Activated CD8-positive, alpha-beta T cell treated with anti-CD3 and anti-CD28 coated beads, Interleukin-2, amount 10 ng/mL, durations not matched to agents 7 days and 5 days (primary cell): ENCODE results near the gene SALL2. TPM values are rescaled to one million over a fixed set of nuclear protein-coding genes. Genes with fewer than 3 reads are reported as not detected.
A peak's percentile ranks its signal among the peaks of the same experiment; 100 is the strongest.

Source experiments
- ATAC-seq: fragments of 150-1000 bp; cut with Tn5 transposase; one replicate; pipeline ENCODE4 v1.10.0; 2021; ENCODE audit warnings: moderate library complexity
- CTCF ChIA-PET: fragments of 350-600 bp; sonication (Branson Sonifier 250); formaldehyde crosslinking; loops from one replicate; lab custom pipeline; 2021; ENCODE audit warnings: antibody characterized with exemption; lab: Charles Lee
- POLR2A ChIA-PET: fragments of 350-600 bp; sonication (Branson Sonifier 250); formaldehyde crosslinking; loops from one replicate; lab custom pipeline; 2021; ENCODE audit warnings: antibody characterized with exemption; lab: Charles Lee
- DNase-seq: peaks from one replicate; pipeline ENCODE4 v3.0.0-alpha.2; 2020
- H3K27ac Mint-ChIP-seq: one replicate; pipeline ENCODE4 v1.8.0; 2021; ENCODE audit warnings: mild to moderate bottlenecking, mixed read lengths
- H3K27me3 Mint-ChIP-seq: one replicate; pipeline ENCODE4 v1.8.0; 2021; ENCODE audit warnings: low read depth, mixed read lengths
- H3K36me3 Mint-ChIP-seq: one replicate; pipeline ENCODE4 v1.8.0; 2021; ENCODE audit warnings: low read depth, mixed read lengths
- H3K4me1 Mint-ChIP-seq: one replicate; pipeline ENCODE4 v1.8.0; 2021; ENCODE audit warnings: low read depth, mixed read lengths
- H3K4me3 Mint-ChIP-seq: one replicate; pipeline ENCODE4 v1.8.0; 2021; ENCODE audit warnings: mild to moderate bottlenecking, mixed read lengths
- H3K9me3 Mint-ChIP-seq: one replicate; pipeline ENCODE4 v1.8.0; 2022; ENCODE audit warnings: mixed read lengths; ENCODE audit not compliant: insufficient read depth
- total RNA-seq, 2 experiments: library from RNA; stranded (reverse); gene quantifications; one replicate each; pipeline ENCODE4 v1.2.3, GENCODE V29; 2021

SALL2 gene
- total RNA-seq, 2 experiments from 2014 or later, result 1.9 to 2.0 TPM

GRCh38 chr14:21526672-21527317, 649 bp upstream of the SALL2 start:
- DNase-seq (no peak), ATAC-seq (no peak)
- POLR2A ChIA-PET, result interaction anchor here (1.2 to 1.5 kb wide), 3 partner anchors 16 to 70 kb away, joined by 4 to 21 read pairs (median 4); partner anchors contain the start of gene METTL3
- Mint-ChIP-seq H3K36me3 (no peaks in the 10 kb centered on the region), H3K27ac (no peak overlapping the region), H3K27me3 (peaks cover 7% of the 10 kb centered on the region), H3K9me3 (no peaks in the 10 kb centered on the region), H3K4me3 (peak overlapping the region; percentile 72), H3K4me1 (peaks cover 17% of the 10 kb centered on the region)
- CTCF ChIA-PET, result interaction anchor here (0.8 to 3.9 kb wide), 9 partner anchors 10 to 99 kb away, joined by 3 to 33 read pairs (median 3); partner anchors contain the start of genes CHD8, METTL3 and TOX4

- Mint-ChIP-seq H3K4me3 (peak overlapping the region; percentile 72), H3K27ac (peak overlapping the region; percentile 13), H3K9me3 (no peaks in the 10 kb centered on the region), H3K36me3 (no peaks in the 10 kb centered on the region), H3K4me1 (peaks cover 18% of the 10 kb centered on the region), H3K27me3 (peaks cover 7% of the 10 kb centered on the region)
- DNase-seq (no peak), ATAC-seq (no peak)
- POLR2A ChIA-PET, result interaction anchor here (0.7 to 1.5 kb wide), 3 partner anchors 15 to 69 kb away, joined by 4 to 21 read pairs (median 4); partner anchors contain the start of gene METTL3
- CTCF ChIA-PET, result interaction anchor here (1.0 to 3.9 kb wide), 5 partner anchors 8 to 31 kb away, joined by 3 to 33 read pairs (median 6); partner anchors contain the start of gene METTL3
These were observed 580 bp downstream of the SALL2 start for GRCh38 chr14:21525571-21525961.

- Mint-ChIP-seq H3K9me3 (no peaks in the 10 kb centered on the region), H3K27me3 (peaks cover 5% of the 10 kb centered on the region), H3K4me3 (peak overlapping the region; percentile 65), H3K27ac (no peak overlapping the region), H3K4me1 (peaks cover 20% of the 10 kb centered on the region), H3K36me3 (no peaks in the 10 kb centered on the region)
- POLR2A ChIA-PET, result no interaction called here
- ATAC-seq (no peak), DNase-seq (no peak)
- CTCF ChIA-PET, result interaction anchor here (0.6 to 0.9 kb wide), 2 partner anchors 11 to 1031 kb away, joined by 3 read pairs; no protein-coding TSS in a partner anchor
These were observed 1.3 kb downstream of the SALL2 start for GRCh38 chr14:21524575-21525490.

GRCh38 chr14:21523203-21523602, 2.9 kb downstream of the SALL2 start:
- Mint-ChIP-seq H3K27me3 (peaks cover 11% of the 10 kb centered on the region), H3K4me3 (no peak overlapping the region), H3K4me1 (peaks cover 20% of the 10 kb centered on the region), H3K9me3 (no peaks in the 10 kb centered on the region), H3K36me3 (no peaks in the 10 kb centered on the region), H3K27ac (no peak overlapping the region)
- no peak for DNase-seq
- ChIA-PET CTCF (interaction anchor here (1.1 to 1.6 kb wide), 3 partner anchors 10 to 58 kb away, joined by 3 to 5 read pairs (median 3); no protein-coding TSS in a partner anchor), POLR2A (interaction anchor here (1.2 kb wide), 1 partner anchor 13 kb away, joined by 6 read pairs; the partner anchor contains the start of gene METTL3)
- ATAC-seq, result no peak

GRCh38 chr14:21521501-21521900, 4.6 kb downstream of the SALL2 start:
- no peak for ATAC-seq
- H3K27me3 Mint-ChIP-seq, result peaks cover 13% of the 10 kb centered on the region
- DNase-seq, result no peak
- no peaks in the 10 kb centered on the region for H3K9me3 Mint-ChIP-seq
- CTCF ChIA-PET, result interaction anchor here (2.7 kb wide), 1 partner anchor 23 kb away, joined by 9 read pairs; no protein-coding TSS in a partner anchor
- H3K36me3 Mint-ChIP-seq, result no peaks in the 10 kb centered on the region
- H3K4me3 Mint-ChIP-seq, result no peak overlapping the region
- POLR2A ChIA-PET, result no interaction called here
- no peak overlapping the region for H3K27ac Mint-ChIP-seq
- H3K4me1 Mint-ChIP-seq, result peaks cover 11% of the 10 kb centered on the region

GRCh38 chr14:21520767-21521166, 5.4 kb downstream of the SALL2 start:
- no peaks in the 10 kb centered on the region for H3K9me3 Mint-ChIP-seq
- no peak overlapping the region for H3K4me3 Mint-ChIP-seq
- H3K27me3 Mint-ChIP-seq, result peaks cover 13% of the 10 kb centered on the region
- no peak for DNase-seq
- ChIA-PET CTCF (interaction anchor here (2.7 kb wide), 1 partner anchor 22 kb away, joined by 9 read pairs; no protein-coding TSS in a partner anchor), POLR2A (no interaction called here)
- H3K27ac Mint-ChIP-seq, result no peak overlapping the region
- no peak for ATAC-seq
- peaks cover 10% of the 10 kb centered on the region for H3K4me1 Mint-ChIP-seq
- H3K36me3 Mint-ChIP-seq, result no peaks in the 10 kb centered on the region

GRCh38 chr14:21518725-21519124, 7.4 kb downstream of the SALL2 start:
- no peak for DNase-seq
- H3K9me3 Mint-ChIP-seq, result no peaks in the 10 kb centered on the region
- no peak for ATAC-seq
- ChIA-PET POLR2A (interaction anchor here (1.4 kb wide), 1 partner anchor 8 kb away, joined by 4 read pairs; the partner anchor contains the start of gene METTL3), CTCF (interaction anchor here (1.6 kb wide), 1 partner anchor 20 kb away, joined by 9 read pairs; no protein-coding TSS in a partner anchor)
- no peak overlapping the region for H3K27ac Mint-ChIP-seq
- peaks cover 18% of the 10 kb centered on the region for H3K27me3 Mint-ChIP-seq
- peaks cover 4% of the 10 kb centered on the region for H3K4me1 Mint-ChIP-seq
- no peak overlapping the region for H3K4me3 Mint-ChIP-seq
- H3K36me3 Mint-ChIP-seq, result no peaks in the 10 kb centered on the region

GRCh38 chr14:21514341-21514740, 11.8 kb downstream of the SALL2 start:
- Mint-ChIP-seq H3K36me3 (peaks cover 12% of the 10 kb centered on the region), H3K4me1 (peaks cover 16% of the 10 kb centered on the region), H3K27ac (no peak overlapping the region), H3K9me3 (no peaks in the 10 kb centered on the region), H3K27me3 (peaks cover 15% of the 10 kb centered on the region), H3K4me3 (no peak overlapping the region)
- POLR2A ChIA-PET, result no interaction called here
- ATAC-seq (no peak), DNase-seq (no peak)
- CTCF ChIA-PET, result interaction anchor here (0.7 to 7.5 kb wide), 3 partner anchors 10 to 14 kb away, joined by 3 to 104 read pairs (median 3); partner anchors contain the start of gene SALL2

- H3K36me3 Mint-ChIP-seq, result peaks cover 33% of the 10 kb centered on the region
- CTCF ChIA-PET, result interaction anchor here (0.8 to 7.5 kb wide), 7 partner anchors 10 to 46 kb away, joined by 4 to 104 read pairs (median 5); partner anchors contain the start of genes RAB2B, SALL2 and TOX4
These were observed 15.2 kb downstream of the SALL2 start, which contains the start of gene METTL3 for GRCh38 chr14:21510735-21511657. Gene METTL3, minus strand, starts transcription at chr14:21511340. Its CDS starts 117 bp downstream, at chr14:21511223.

More at GRCh38 chr14:21510735-21511657, 15.2 kb downstream of the SALL2 start, which contains the start of gene METTL3:
- Mint-ChIP-seq H3K4me1 (peaks cover 32% of the 10 kb centered on the region), H3K27me3 (peaks cover 6% of the 10 kb centered on the region), H3K27ac (peak within 1 kb of the TSS; percentile 99), H3K4me3 (peak within 1 kb of the TSS; percentile 96), H3K9me3 (no peaks in the 10 kb centered on the region)
- DNase-seq (peak; percentile 97), ATAC-seq (peak; percentile 99)
- POLR2A ChIA-PET, result interaction anchor here (0.6 to 2.7 kb wide), 17 partner anchors 8 to 1496 kb away, joined by 3 to 21 read pairs (median 4); partner anchors contain the start of genes CHD8, RAB2B, SALL2 and SUPT16H
